GM18511 (cell line): ENCODE measurements around the gene FOXJ1.
"Not testable (repeated sequence)": the region's sequence is repeated elsewhere in the genome, so short reads cannot be mapped to it uniquely, and the experiment has no call there.

Experiments used
- ATAC-seq: cut with Tn5 transposase; IDR thresholded peaks from one replicate; pipeline ENCODE4 v1.9.1; 2021; ENCODE audit warnings: mild to moderate bottlenecking, moderate library complexity; ENCODE audit not compliant: unreplicated experiment

Gene FOXJ1

DNA sequence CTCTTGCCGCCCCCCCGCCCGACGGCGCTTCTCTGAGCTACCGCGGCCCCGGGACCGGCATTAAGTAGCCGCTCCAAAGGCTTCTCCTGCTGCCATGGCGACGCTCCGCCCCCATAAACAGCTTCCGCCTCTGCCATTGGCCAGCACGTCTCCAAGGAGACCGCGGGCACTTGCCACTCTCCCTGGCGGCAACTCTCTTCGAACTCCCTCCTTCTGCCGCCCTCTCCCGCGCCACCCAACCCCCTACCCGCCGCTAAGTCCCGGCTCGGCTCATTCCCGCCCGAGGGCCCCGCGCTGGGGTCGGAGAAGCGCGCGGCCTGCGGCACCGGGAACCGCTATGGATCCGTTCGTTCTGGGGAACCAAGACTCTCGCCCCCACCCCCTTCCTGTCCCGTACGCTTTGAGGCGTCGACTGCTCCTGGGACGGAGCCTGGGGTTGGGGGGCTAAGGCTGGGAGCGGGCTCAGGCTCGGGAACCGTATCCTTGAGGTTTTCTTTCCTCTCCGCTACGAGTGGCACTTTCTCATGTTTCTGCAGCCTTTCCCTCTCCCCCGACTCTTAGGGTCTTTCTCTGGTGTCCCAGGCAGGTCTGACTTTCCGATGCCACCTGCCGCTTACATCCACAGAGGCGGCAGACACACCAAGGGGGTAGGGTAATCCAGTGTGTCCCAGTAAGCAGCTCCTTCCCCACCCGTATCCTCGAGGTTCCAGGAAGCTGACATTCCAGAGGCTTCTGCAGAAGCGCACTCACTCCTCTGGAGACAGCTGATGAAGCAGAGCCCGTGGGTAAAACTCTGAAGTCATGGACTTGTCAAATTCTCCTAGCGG, at the start of gene FOXJ1:
FOXJ1 (minus strand) TSS at position 34 of the 827 bp plus-strand sequence. CDS start 850 bp downstream, outside the sequence.
- ATAC-seq: peak; percentile 67

DNA sequence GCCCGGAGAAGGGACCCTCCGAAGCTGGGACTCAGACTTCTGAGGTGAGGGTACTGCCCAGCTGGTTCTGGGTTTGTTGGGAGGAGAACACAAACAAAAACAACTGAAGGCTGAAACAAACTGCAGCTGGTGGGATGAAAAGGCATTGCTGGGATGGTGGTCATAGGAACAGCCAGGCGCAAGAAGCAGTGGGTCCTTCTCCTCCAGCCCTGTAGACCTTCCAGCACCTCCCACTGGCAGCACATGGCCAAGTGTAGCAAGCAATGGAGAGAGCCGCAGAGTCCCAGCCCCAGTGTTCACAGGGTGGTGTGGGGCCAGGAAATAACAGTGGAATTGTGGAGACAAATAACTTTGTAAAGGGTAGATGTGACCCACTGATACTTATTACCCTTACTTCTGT, 48.7 kb upstream of the FOXJ1 start:
- ATAC-seq: no peak

GRCh38 chr17:76189247-76189646, 48.2 kb upstream of the FOXJ1 start:
- ATAC-seq: no peak

GRCh38 chr17:76188213-76189016, 47.4 kb upstream of the FOXJ1 start:
- no peak for ATAC-seq

DNA sequence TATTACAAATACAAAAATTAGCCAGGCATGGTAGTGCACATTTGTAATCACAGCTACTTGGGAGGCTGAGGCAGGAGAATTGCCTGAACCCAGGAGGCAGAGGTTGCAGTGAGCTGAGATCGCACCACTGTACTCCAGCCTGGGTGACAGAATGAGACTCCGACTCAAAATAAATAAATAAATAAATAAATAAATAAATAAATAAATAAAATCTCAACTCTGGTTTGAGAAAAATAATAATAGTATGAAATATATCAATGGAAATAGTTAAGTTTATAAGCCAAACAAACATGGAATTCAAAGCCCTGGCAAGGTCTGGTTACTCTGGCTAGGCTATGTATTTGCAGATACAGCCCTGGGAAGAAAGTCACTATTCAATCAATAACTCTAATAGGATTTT, 45.7 kb upstream of the FOXJ1 start:
- not testable (repeated sequence) for ATAC-seq

- ATAC-seq: no peak
These were observed 43.2 kb upstream of the FOXJ1 start for GRCh38 chr17:76184290-76184689.

- ATAC-seq: peak; percentile 77
These were observed 41.1 kb upstream of the FOXJ1 start for GRCh38 chr17:76182016-76182764.

GRCh38 chr17:76179496-76180467, 38.7 kb upstream of the FOXJ1 start:
- peak; percentile 50 for ATAC-seq

GRCh38 chr17:76178124-76178523, 37.1 kb upstream of the FOXJ1 start:
- no peak for ATAC-seq

DNA sequence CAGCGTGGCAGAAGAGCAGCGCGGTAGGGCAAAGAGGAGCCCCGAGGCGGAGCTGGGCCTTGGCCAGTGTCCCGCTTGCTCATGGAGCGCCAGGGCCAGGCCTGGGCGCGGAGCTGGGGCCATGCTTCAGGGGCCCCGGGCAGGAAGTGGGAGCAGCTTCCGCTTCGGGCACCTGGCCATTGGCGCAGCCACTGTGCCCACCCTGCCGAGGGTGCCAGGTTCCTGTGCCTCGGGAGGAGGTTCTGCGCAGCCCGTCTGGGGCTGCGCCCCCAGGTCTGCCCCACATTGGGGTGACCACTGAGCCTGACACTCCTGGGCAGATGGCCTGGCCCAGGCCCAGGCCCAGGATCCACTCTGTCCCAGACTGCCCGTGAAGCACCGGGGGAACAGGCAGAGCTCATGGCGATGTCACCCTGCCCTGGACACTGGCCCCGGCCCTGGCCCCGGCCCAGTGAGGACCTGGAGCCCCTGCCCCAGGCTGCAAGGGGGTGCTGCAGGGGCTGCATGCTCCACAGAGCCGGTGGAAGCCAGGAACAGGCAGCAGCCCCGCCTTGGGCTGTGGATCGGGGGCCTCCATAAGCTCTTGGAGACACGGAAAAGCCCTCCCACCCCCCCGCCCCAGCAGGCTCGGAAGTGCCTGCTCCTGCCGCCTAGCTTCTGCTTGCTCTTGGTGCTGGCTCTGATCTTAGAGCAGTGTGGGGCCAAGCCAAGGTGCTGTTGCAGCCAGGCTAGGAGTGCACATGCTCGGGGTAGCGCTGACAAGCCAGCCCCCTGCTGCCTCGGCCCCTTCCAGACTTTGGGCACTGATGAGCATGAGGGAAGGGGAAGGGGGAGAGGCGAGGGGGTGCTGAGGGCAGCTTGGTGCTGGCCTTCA, 35.9 kb upstream of the FOXJ1 start:
- no peak for ATAC-seq

DNA sequence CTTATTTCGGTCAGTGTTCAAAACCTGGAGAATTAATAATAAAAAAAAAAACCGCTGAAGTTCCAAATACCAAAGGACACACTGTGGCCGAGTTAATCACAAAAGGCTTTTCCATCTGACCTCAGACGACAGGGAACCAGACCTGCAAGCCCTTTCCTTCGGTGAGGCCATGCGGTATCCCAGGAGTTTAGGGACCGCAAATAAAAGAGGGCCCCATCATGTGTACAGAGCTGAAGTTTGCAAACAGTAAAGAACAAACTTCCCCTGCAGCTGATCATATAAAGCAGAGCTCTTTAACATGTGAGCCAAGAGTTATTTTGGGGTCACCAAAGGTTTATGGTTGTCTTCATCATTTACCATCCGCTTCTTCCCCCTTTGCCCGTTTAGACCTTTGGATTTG, 33.0 kb upstream of the FOXJ1 start:
- ATAC-seq: no peak

GRCh38 chr17:76173474-76173873, 32.4 kb upstream of the FOXJ1 start:
- ATAC-seq: no peak

- no peak for ATAC-seq
These were observed 30.7 kb upstream of the FOXJ1 start for GRCh38 chr17:76171706-76172105.

DNA sequence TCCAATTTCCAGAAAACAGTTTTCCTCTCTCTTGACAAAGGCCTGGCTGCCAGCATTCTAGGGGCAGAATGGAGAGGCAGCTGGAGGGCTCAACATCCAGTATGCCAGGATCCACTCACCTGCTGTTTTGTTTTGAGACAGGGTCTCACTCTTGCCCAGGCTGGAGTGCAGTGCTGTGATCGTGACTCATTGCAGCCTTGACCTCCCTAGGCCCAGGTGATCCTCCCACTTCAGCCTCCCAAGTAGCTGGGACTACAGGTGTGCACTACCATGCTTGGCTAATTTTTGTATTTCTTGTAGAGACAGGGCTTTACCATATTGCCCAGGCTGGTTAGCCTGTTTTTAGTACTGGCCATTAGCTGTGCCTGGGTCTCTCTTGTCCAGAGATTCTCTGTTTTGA, 29.1 kb upstream of the FOXJ1 start:
- ATAC-seq: no peak

DNA sequence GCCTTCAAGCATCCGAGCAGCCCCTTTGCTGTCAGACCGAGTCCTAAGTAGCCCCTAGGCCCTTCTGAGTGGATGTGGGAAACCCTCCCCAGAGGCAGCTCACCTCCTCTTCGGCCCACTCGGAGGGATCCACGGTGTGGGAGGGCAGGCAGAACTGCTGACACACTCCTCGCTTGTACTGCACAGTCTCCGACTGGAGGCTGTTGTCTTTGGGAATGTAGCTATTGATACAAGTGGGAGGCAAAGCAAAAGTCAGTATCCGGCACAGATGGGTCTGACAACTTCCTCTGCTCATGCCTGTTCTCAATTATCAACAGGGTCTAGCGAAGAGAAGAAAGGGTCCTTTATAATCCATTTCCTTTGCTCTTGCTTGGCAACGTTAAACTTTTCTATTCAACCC, 25.9 kb upstream of the FOXJ1 start:
- no peak for ATAC-seq

DNA sequence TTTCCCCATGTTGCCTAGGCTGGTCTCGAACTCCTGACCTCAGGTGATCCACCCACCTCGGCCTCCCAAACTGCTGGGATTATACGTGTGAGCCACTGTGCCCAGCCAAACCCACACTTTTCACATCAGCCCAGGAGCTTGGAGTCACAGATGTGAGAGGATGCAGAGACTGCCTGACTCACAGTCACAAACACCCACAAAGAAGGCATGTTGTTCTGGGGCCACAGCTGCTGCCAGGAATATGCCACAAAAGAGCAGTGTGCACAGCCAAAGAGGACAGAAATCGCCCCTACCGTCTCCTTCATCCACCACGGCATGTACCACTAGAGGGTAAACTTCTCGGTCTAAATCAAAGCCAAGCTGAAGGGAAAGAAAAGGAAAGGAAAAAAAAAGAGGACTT, 25.1 kb upstream of the FOXJ1 start:
- no peak for ATAC-seq

DNA sequence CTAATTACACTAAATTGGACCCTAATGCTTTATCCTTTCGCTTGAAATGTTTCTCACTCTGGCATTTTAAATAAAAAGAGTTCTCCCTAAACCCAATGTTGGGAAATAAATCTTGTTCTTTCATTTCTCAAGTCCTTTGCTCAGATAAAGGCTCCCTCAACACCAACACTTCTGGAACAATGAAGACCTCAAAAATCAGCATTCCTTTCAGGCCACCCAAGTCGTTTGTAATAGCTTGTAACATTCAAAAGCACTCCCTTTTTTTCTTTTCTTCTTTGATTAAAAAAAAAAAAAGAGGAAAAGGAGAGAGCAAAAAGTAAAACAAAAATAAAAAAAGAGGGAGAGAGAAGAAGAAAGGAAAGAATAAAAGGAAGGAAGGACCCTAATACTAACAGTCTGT, 23.3 kb upstream of the FOXJ1 start:
- no peak for ATAC-seq

DNA sequence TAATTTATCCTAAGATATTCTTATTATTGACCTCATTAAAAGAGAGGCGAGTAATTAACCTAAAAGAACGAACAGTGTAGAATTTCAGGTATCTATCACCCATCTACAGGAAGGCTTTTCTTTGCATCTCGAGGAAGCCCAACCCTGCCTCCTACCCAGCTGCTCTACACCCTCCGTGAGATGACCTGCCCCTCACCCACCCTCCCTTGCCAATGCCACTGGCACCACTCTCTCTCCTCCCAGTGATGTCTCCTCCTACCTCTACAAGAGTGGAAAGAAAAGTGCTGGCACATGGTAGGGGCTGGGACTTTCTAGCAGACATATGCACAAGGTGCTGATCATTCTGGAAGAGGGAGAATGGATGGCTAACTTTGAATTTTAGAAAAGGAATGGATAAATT, 22.9 kb upstream of the FOXJ1 start:
- no peak for ATAC-seq

DNA sequence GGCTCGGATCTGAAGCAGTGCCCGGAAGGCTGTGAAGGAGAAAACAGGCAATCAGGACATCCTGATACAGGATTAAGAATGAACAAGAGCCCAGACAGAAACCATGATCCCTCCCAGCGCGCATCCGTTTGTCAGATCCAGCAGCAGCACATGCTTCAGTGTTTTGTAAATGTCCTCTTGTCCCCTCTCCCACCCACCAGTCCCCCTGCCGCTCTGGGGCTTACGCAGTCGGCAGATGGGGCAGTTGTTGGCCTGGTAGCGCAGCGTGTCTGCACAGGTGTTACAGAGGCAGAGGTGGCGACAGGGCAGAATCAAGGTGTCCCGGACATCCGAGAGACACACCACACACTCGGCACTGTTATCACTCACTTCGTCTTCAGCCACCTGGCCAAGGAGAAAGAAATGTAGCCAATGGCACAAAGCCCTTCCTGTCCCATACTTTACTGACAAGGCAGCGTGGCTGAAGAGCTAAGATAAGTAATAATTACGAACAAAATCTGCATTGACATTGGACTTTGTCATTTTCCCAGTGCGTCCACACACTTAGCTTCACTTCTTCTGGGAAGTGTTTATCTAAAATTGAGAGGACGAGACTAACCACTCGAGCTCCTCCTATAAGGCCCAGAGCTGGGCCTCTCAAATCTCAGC, 20.7 kb upstream of the FOXJ1 start:
- ATAC-seq: no peak
